ENCODE measurements around the gene SZT2.
"Not testable (repeated sequence)": the region's sequence is repeated elsewhere in the genome, so short reads cannot be mapped to it uniquely, and the experiment has no call there.

Gene SZT2

GRCh38 chr1:43392702-43393101 is 3.0 kb downstream of the SZT2 start:
- no peak for DNase-seq

- DNase-seq, result no peak
These were observed 5.8 kb downstream of the SZT2 start for GRCh38 chr1:43395523-43395922.

- no peak for DNase-seq
These were observed 6.4 kb downstream of the SZT2 start for GRCh38 chr1:43396059-43396458.

GRCh38 chr1:43398227-43398626 is 8.5 kb downstream of the SZT2 start:
- no peak for DNase-seq

GRCh38 chr1:43400441-43400840 is 10.7 kb downstream of the SZT2 start:
- DNase-seq, result not testable (repeated sequence)

- no peak for DNase-seq
These were observed 12.6 kb downstream of the SZT2 start for GRCh38 chr1:43402089-43402865.

- DNase-seq, result no peak
These were observed 14.7 kb downstream of the SZT2 start for GRCh38 chr1:43404353-43404752.

- DNase-seq, result no peak
These were observed 15.6 kb downstream of the SZT2 start for GRCh38 chr1:43405219-43405875.

- DNase-seq, result no peak
These were observed 16.2 kb downstream of the SZT2 start for GRCh38 chr1:43405876-43406234.

GRCh38 chr1:43410571-43410970 is 20.9 kb downstream of the SZT2 start:
- no peak for DNase-seq

GRCh38 chr1:43413426-43413825 is 23.7 kb downstream of the SZT2 start:
- DNase-seq, result not testable (repeated sequence)

GRCh38 chr1:43414634-43415223 is 25.0 kb downstream of the SZT2 start:
- DNase-seq, result peak; percentile 64

- DNase-seq, result no peak
These were observed 26.2 kb downstream of the SZT2 start for GRCh38 chr1:43415901-43416300.

- no peak for DNase-seq
These were observed 29.2 kb downstream of the SZT2 start for GRCh38 chr1:43418858-43419257.

- no peak for DNase-seq
These were observed 30.1 kb downstream of the SZT2 start for GRCh38 chr1:43419627-43420425.

GRCh38 chr1:43420874-43421273 is 31.2 kb downstream of the SZT2 start:
- no peak for DNase-seq

GRCh38 chr1:43421396-43421795 is 31.7 kb downstream of the SZT2 start:
- DNase-seq, result no peak

- DNase-seq, result no peak
These were observed 32.5 kb downstream of the SZT2 start for GRCh38 chr1:43421976-43422750.

GRCh38 chr1:43422995-43423671 is 33.4 kb downstream of the SZT2 start:
- DNase-seq, result no peak

GRCh38 chr1:43423672-43424550 is 34.2 kb downstream of the SZT2 start:
- DNase-seq, result no peak

GRCh38 chr1:43425045-43425444 is 35.3 kb downstream of the SZT2 start:
- no peak for DNase-seq

All from NCI-H1092 treated with DMSO at 0.1 percent for 48 hours (cell line).